KMS-11 (cell line): ENCODE results near the gene GTSE1.

Source experiments
- H2AFZ ChIP-seq: fragments of 200-600 bp; sonication (generic); 2 replicates; pipeline ENCODE4 v1.6.1; 2016; ENCODE audit warnings: antibody characterized with exemption, mixed run types, low read depth
- H3K27ac ChIP-seq: fragments of 200-600 bp; sonication (generic); 2 replicates; pipeline ENCODE4 v1.6.1; 2016; ENCODE audit warnings: mild to moderate bottlenecking, mixed run types
- H3K27me3 ChIP-seq: fragments of 200-600 bp; sonication (generic); 2 replicates; pipeline ENCODE4 v1.6.1; 2017; ENCODE audit warnings: mild to moderate bottlenecking, low read depth, mixed run types, moderate library complexity; ENCODE audit not compliant: insufficient read depth
- H3K36me3 ChIP-seq: fragments of 200-600 bp; sonication (generic); 2 replicates; pipeline ENCODE4 v1.6.1; 2017; ENCODE audit warnings: mild to moderate bottlenecking, mixed run types; ENCODE audit not compliant: insufficient read depth
- H3K4me1 ChIP-seq: fragments of 200-600 bp; sonication (generic); 2 replicates; pipeline ENCODE4 v1.6.1; 2016; ENCODE audit warnings: mild to moderate bottlenecking, low read depth, mixed run types; ENCODE audit not compliant: poor library complexity, severe bottlenecking
- H3K4me2 ChIP-seq: fragments of 200-600 bp; sonication (generic); 2 replicates; pipeline ENCODE4 v1.7.0; 2016; ENCODE audit warnings: mild to moderate bottlenecking, mixed run types
- H3K4me3 ChIP-seq: fragments of 200-600 bp; sonication (generic); IDR thresholded peaks from 2 replicates; pipeline ENCODE4 v1.6.1; 2017; ENCODE audit warnings: low read depth, low read length, mixed read lengths; ENCODE audit not compliant: insufficient read depth
- H3K79me2 ChIP-seq: fragments of 200-600 bp; sonication (generic); 2 replicates; pipeline ENCODE4 v1.6.1; 2016; ENCODE audit warnings: low read depth, mixed run types; ENCODE audit not compliant: insufficient read depth
- H3K9ac ChIP-seq: fragments of 200-600 bp; sonication (generic); 2 replicates; pipeline ENCODE4 v1.6.1; 2016; ENCODE audit warnings: mild to moderate bottlenecking, mixed run types
- H4K20me1 ChIP-seq: fragments of 200-600 bp; sonication (generic); 2 replicates; pipeline ENCODE4 v1.6.1; 2016; ENCODE audit warnings: mild to moderate bottlenecking, mixed run types; ENCODE audit not compliant: insufficient read depth
- TF ChIP-seq, protein P1 (sequence below): fragments of 200-600 bp; sonication (generic); conservative IDR thresholded peaks from 2 replicates; pipeline ENCODE4 v1.6.1; 2017; ENCODE audit warnings: low read depth, mild to moderate bottlenecking, antibody characterized with exemption, low read length, moderate library complexity, mixed read lengths

The GTSE1 gene

DNA sequence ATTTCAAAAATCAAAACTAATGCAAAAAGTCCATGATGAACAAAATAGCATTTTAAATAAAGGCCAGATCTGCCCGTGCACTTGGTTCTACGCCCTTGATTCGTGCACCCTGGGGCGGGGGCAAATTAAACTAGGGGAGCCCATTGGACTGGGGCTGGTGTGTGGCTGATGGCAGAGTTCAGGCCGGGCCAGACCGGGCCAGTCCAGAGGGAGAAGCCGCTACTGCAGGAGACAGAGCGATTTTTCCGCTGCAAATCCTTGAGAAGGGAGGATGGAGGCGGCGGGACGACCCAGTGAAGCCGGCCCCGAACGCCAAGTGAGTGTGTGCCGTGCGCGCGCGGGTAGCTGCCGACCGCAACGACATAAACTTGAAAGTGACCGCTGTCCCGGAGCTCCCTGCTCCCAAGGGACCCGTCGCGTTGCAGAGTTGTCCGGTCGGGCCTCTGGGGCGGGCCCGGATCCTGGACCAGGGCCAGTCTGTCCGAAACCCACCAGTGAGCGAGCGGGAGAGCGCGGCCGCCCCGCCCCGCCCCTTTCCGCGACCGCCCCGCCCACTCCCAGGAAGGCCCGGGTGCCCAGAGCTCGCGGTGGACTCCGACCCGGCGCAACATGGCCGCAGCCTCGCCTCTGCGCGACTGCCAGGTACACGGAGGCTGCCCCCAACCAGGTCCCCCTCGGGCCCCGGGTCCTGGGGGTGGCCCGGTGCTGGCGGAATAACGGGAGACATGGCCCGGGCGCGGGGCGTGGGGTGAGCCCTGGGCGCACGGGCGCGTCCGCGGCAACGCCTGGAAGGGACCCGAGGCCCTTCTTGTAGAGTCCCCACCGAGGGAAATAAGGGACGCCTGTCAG lies 29.0 kb upstream of the GTSE1 start, which contains the start of gene TTC38:
Gene TTC38 (plus strand): TSS at position 578 of the 849 bp plus-strand sequence. CDS start 32 bp downstream, at position 610.
- Histone ChIP-seq H3K4me1 (no peaks in the 10 kb centered on the region), H3K27ac (no peak within 1 kb of the TSS), H3K9ac (no peak within 1 kb of the TSS), H3K4me2 (no peak within 1 kb of the TSS), H3K79me2 (no peaks in the 10 kb centered on the region), H4K20me1 (no peaks in the 10 kb centered on the region), H3K36me3 (no peaks in the 10 kb centered on the region), H2AFZ (no peak within 1 kb of the TSS), H3K4me3 (no peak within 1 kb of the TSS), H3K27me3 (no peaks in the 10 kb centered on the region)
- TF ChIP-seq, protein P1, sequence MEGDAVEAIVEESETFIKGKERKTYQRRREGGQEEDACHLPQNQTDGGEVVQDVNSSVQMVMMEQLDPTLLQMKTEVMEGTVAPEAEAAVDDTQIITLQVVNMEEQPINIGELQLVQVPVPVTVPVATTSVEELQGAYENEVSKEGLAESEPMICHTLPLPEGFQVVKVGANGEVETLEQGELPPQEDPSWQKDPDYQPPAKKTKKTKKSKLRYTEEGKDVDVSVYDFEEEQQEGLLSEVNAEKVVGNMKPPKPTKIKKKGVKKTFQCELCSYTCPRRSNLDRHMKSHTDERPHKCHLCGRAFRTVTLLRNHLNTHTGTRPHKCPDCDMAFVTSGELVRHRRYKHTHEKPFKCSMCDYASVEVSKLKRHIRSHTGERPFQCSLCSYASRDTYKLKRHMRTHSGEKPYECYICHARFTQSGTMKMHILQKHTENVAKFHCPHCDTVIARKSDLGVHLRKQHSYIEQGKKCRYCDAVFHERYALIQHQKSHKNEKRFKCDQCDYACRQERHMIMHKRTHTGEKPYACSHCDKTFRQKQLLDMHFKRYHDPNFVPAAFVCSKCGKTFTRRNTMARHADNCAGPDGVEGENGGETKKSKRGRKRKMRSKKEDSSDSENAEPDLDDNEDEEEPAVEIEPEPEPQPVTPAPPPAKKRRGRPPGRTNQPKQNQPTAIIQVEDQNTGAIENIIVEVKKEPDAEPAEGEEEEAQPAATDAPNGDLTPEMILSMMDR, result no peak

DNA sequence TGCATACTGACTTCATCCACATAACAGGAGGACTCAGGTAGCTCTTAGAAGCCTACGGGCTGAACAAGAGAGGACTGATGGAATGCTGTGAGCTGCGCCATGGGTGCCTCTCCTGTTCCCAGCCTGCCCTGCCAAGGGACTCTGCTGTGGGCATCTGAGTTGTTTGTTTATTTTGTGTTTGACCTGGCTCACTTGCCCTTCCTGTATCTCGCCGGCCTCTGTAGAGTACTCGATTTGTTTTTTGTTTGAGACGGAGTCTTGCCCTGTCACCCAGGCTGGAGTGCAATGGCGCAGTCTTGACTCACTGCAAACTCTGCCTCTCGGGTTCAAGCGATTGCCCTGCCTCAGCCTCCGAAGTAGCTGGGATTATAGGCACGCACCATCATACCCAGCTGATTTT lies 27.1 kb upstream of the GTSE1 start:
- Histone ChIP-seq H3K79me2 (no peaks in the 10 kb centered on the region), H2AFZ (no peak overlapping the region), H3K4me3 (no peak overlapping the region), H4K20me1 (no peaks in the 10 kb centered on the region), H3K36me3 (no peaks in the 10 kb centered on the region), H3K9ac (no peak overlapping the region), H3K27me3 (no peaks in the 10 kb centered on the region), H3K4me1 (no peaks in the 10 kb centered on the region), H3K27ac (no peak overlapping the region), H3K4me2 (no peak overlapping the region)
- TF ChIP-seq, protein P1, result no peak

DNA sequence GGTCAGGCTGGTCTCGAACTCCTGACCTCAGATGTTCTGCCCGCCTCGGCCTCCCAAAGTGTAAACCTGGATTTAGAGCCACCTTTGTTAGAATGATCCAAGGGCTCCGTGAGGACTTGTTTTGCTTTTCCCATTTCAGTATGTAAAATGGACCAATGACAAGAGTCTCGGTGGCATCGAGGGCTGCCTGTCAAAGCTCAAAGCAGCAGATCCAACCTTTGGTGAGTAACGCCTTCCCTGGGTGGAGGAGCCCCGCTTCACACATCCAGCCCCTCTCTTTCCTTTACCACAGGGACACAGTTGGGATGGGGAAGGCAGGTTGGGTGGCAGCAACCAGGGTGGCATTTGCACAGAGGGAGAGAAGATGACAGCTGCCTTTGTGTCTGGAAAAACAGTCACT lies 24.5 kb upstream of the GTSE1 start:
- TF ChIP-seq, protein P1, result no peak
- no peaks in the 10 kb centered on the region for H3K79me2 ChIP-seq
- H4K20me1 ChIP-seq, result no peaks in the 10 kb centered on the region
- no peak overlapping the region for H3K4me3 ChIP-seq
- H3K9ac ChIP-seq, result no peak overlapping the region
- H3K27ac ChIP-seq, result no peak overlapping the region
- H2AFZ ChIP-seq, result no peak overlapping the region
- H3K27me3 ChIP-seq, result no peaks in the 10 kb centered on the region
- H3K4me2 ChIP-seq, result no peak overlapping the region
- H3K36me3 ChIP-seq, result no peaks in the 10 kb centered on the region
- H3K4me1 ChIP-seq, result no peaks in the 10 kb centered on the region

DNA sequence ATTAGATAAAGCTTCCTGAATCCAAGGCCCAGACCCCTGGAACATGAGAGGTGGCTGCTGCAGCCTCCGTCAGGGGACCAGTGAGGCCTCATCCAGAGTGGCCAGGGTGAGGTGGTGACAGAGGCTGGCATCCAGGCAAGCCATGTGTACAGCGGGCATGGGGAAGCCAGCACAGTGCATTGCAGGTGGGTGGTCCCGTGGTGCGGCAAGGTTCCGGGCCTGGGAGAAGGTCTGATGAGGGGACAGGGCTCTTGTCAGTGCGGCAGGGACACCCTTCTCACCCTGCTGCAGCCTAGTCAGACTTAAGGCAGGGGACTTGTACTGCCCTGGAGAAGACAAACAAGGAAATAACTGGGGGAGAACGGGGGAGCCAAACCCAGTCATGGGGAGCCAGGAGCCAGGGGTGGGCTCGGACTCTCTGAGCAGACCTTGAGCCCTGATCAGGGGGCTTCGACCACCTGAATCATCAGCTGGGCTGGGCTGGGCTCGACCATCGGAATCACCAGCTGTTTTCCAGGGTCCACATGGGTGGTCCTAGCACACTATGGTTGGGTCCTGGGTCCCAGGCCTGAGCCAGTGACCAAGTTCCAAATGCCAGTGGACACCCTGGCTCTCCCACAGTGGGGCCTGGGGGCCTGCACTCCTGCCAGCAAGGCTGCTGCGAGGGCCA lies 23.8 kb upstream of the GTSE1 start:
- H3K4me3 ChIP-seq, result no peak overlapping the region
- no peaks in the 10 kb centered on the region for H3K36me3 ChIP-seq
- TF ChIP-seq, protein P1, result no peak

More for the DNA sequence above, 23.8 kb upstream of the GTSE1 start:
- Histone ChIP-seq H3K4me1 (no peaks in the 10 kb centered on the region), H3K27me3 (no peaks in the 10 kb centered on the region), H3K27ac (no peak overlapping the region), H3K79me2 (no peaks in the 10 kb centered on the region), H4K20me1 (no peaks in the 10 kb centered on the region), H3K4me2 (no peak overlapping the region), H3K9ac (no peak overlapping the region), H2AFZ (no peak overlapping the region)
